PFSK-1 (cell line): Measurements from ENCODE around the gene SIX1.

Experiments
- POLR2AphosphoS5 ChIP-seq: IDR thresholded peaks from 2 replicates; pipeline ENCODE4 v1.6.1; 2012; ENCODE audit warnings: low read depth, mild to moderate bottlenecking, control low read depth, low read length, moderate library complexity
- TAF1 ChIP-seq: IDR thresholded peaks from 2 replicates; pipeline ENCODE4 v1.6.1; 2012; ENCODE audit warnings: low read length, control low read depth, borderline replicate concordance; ENCODE audit not compliant: insufficient read depth
- TF ChIP-seq, protein P1 (sequence below), 2 experiments: IDR thresholded peaks; 2 replicates each; pipeline versions ENCODE4 v1.6.1 to v1.8.0; 2011 to 2012; ENCODE audit warnings: low read depth in 2 of 2, low read length in 2 of 2, control low read depth in 1 of 2, inconsistent platforms in 1 of 2, mild to moderate bottlenecking in 1 of 2, moderate library complexity in 1 of 2; ENCODE audit not compliant: insufficient read depth in 1 of 2

DNA sequence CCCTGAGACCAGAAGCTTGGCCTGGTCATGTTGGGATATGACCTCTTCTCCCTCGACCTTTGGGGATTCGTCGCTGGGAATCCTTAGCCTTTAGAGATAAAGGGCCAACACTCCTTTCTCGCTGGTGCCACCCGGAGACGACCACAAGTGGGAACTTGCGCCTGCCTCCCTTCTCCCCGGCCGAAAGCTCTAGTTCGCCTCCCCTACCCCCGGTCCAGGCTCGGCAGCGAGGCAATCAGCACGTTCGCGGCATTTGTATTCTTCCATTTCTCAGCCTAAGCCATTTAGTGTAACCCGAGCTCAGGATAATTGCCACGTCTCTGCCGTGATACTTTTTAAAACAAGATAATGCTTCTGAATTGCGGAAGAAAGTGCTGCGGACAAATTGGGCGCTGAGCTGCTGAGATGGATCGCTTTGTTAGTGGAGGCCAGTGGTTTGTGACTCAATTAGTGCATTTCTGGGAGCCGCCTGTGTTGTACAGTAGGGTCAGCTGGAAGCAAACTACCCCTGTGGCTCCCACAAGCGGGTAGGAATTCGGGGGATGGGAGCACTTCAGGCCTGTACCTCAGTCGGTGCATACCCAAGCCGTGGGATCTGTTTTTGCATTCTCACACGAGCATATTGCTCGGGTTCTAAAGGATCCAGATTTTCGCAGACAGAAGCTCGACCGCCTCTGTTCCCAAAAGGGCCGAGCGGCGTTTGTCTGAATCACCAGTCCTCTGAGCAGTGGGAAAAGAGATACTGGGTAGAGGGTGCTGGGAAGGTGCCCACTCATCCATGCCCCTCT lies 6.8 kb upstream of the SIX1 start:
- no peak for TF ChIP-seq POLR2AphosphoS5
- TF ChIP-seq, protein P1, sequence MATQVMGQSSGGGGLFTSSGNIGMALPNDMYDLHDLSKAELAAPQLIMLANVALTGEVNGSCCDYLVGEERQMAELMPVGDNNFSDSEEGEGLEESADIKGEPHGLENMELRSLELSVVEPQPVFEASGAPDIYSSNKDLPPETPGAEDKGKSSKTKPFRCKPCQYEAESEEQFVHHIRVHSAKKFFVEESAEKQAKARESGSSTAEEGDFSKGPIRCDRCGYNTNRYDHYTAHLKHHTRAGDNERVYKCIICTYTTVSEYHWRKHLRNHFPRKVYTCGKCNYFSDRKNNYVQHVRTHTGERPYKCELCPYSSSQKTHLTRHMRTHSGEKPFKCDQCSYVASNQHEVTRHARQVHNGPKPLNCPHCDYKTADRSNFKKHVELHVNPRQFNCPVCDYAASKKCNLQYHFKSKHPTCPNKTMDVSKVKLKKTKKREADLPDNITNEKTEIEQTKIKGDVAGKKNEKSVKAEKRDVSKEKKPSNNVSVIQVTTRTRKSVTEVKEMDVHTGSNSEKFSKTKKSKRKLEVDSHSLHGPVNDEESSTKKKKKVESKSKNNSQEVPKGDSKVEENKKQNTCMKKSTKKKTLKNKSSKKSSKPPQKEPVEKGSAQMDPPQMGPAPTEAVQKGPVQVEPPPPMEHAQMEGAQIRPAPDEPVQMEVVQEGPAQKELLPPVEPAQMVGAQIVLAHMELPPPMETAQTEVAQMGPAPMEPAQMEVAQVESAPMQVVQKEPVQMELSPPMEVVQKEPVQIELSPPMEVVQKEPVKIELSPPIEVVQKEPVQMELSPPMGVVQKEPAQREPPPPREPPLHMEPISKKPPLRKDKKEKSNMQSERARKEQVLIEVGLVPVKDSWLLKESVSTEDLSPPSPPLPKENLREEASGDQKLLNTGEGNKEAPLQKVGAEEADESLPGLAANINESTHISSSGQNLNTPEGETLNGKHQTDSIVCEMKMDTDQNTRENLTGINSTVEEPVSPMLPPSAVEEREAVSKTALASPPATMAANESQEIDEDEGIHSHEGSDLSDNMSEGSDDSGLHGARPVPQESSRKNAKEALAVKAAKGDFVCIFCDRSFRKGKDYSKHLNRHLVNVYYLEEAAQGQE (IDR thresholded peaks at IDR 0.05; ENCODE audit: insufficient read depth in 1 of 2, low read depth in 2 of 2, low read length in 2 of 2): no peak
- no peak for TF ChIP-seq TAF1
